ENCODE results near the gene CAMK2D.

CAMK2D gene

GRCh38 chr4:113776679-113777078 lies 15.1 kb upstream of the CAMK2D start:
- DNase-seq (no peak), ATAC-seq (ENCODE audit: insufficient read depth, low read depth) (no peak)
- Histone ChIP-seq H3K36me3 (ENCODE audit: insufficient read depth, low read length) (no peaks in the 10 kb centered on the region), H3K4me2 (ENCODE audit: insufficient read depth, low read length) (no peak overlapping the region), H4K20me1 (ENCODE audit: insufficient read depth, low read length) (no peaks in the 10 kb centered on the region), H3K9ac (ENCODE audit: low read depth, low read length) (no peak overlapping the region), H3K9me3 (ENCODE audit: insufficient read depth, low read length, severe bottlenecking) (no peaks in the 10 kb centered on the region), H2AFZ (ENCODE audit: low read depth, low read length) (no peak overlapping the region), H3K27ac (ENCODE audit: low read length) (no peak overlapping the region), H3K79me2 (ENCODE audit: insufficient read depth, low read length) (no peaks in the 10 kb centered on the region), H3K27me3 (ENCODE audit: insufficient read depth, low read length, poor library complexity) (peaks cover 9% of the 10 kb centered on the region), H3K4me1 (ENCODE audit: insufficient read depth, low read length) (no peaks in the 10 kb centered on the region; the same call in 1 of the 2 replicates), H3K4me3 (ENCODE audit: low read depth in 1 of 2, low read length in 2 of 2) (no peak overlapping the region)
- TF ChIP-seq CTCF (IDR thresholded peaks at IDR 0.05; ENCODE audit: borderline replicate concordance, extremely low read depth, low read length, poor library complexity, severe bottlenecking) = no peak
- no peak for TF ChIP-seq EZH2 (IDR thresholded peaks at IDR 0.05; ENCODE audit: borderline replicate concordance, low read depth, low read length, severe bottlenecking)

- no peaks in the 10 kb centered on the region for H3K79me2 ChIP-seq (ENCODE audit: insufficient read depth, low read length)
- H3K4me3 ChIP-seq (ENCODE audit: low read depth in 1 of 2, low read length in 2 of 2) = no peak overlapping the region
- no peak overlapping the region for H3K27ac ChIP-seq (ENCODE audit: low read length)
- no peaks in the 10 kb centered on the region; the same call in 1 of the 2 replicates for H3K4me1 ChIP-seq (ENCODE audit: insufficient read depth, low read length)
- no peak overlapping the region for H2AFZ ChIP-seq (ENCODE audit: low read depth, low read length)
- no peak for ATAC-seq (ENCODE audit: insufficient read depth, low read depth)
- TF ChIP-seq EZH2 (IDR thresholded peaks at IDR 0.05; ENCODE audit: borderline replicate concordance, low read depth, low read length, severe bottlenecking) = no peak
- no peak for TF ChIP-seq CTCF (IDR thresholded peaks at IDR 0.05; ENCODE audit: borderline replicate concordance, extremely low read depth, low read length, poor library complexity, severe bottlenecking)
- no peaks in the 10 kb centered on the region for H3K9me3 ChIP-seq (ENCODE audit: insufficient read depth, low read length, severe bottlenecking)
- no peak overlapping the region for H3K4me2 ChIP-seq (ENCODE audit: insufficient read depth, low read length)
- H3K9ac ChIP-seq (ENCODE audit: low read depth, low read length) = no peak overlapping the region
- H3K36me3 ChIP-seq (ENCODE audit: insufficient read depth, low read length) = no peaks in the 10 kb centered on the region
- H4K20me1 ChIP-seq (ENCODE audit: insufficient read depth, low read length) = no peaks in the 10 kb centered on the region
- peaks cover 9% of the 10 kb centered on the region for H3K27me3 ChIP-seq (ENCODE audit: insufficient read depth, low read length, poor library complexity)
- no peak for DNase-seq
These were observed 14.5 kb upstream of the CAMK2D start for GRCh38 chr4:113776016-113776415.

- H4K20me1 ChIP-seq (ENCODE audit: insufficient read depth, low read length) = no peaks in the 10 kb centered on the region
- H3K4me2 ChIP-seq (ENCODE audit: insufficient read depth, low read length) = no peak overlapping the region
- H3K27ac ChIP-seq (ENCODE audit: low read length) = no peak overlapping the region
- no peak overlapping the region for H2AFZ ChIP-seq (ENCODE audit: low read depth, low read length)
- H3K79me2 ChIP-seq (ENCODE audit: insufficient read depth, low read length) = no peaks in the 10 kb centered on the region
- DNase-seq (no peak), ATAC-seq (ENCODE audit: insufficient read depth, low read depth) (no peak)
- no peaks in the 10 kb centered on the region; the same call in 1 of the 2 replicates for H3K4me1 ChIP-seq (ENCODE audit: insufficient read depth, low read length)
- no peaks in the 10 kb centered on the region for H3K36me3 ChIP-seq (ENCODE audit: insufficient read depth, low read length)
- no peak for TF ChIP-seq CTCF (IDR thresholded peaks at IDR 0.05; ENCODE audit: borderline replicate concordance, extremely low read depth, low read length, poor library complexity, severe bottlenecking)
- TF ChIP-seq EZH2 (IDR thresholded peaks at IDR 0.05; ENCODE audit: borderline replicate concordance, low read depth, low read length, severe bottlenecking) = no peak
- H3K4me3 ChIP-seq (ENCODE audit: low read depth in 1 of 2, low read length in 2 of 2) = no peak overlapping the region
- no peaks in the 10 kb centered on the region for H3K9me3 ChIP-seq (ENCODE audit: insufficient read depth, low read length, severe bottlenecking)
- peaks cover 9% of the 10 kb centered on the region for H3K27me3 ChIP-seq (ENCODE audit: insufficient read depth, low read length, poor library complexity)
- H3K9ac ChIP-seq (ENCODE audit: low read depth, low read length) = no peak overlapping the region
These were observed 12.2 kb upstream of the CAMK2D start for GRCh38 chr4:113773756-113774155.

GRCh38 chr4:113773014-113773413 lies 11.5 kb upstream of the CAMK2D start:
- Histone ChIP-seq H3K9me3 (ENCODE audit: insufficient read depth, low read length, severe bottlenecking) (no peaks in the 10 kb centered on the region), H3K36me3 (ENCODE audit: insufficient read depth, low read length) (no peaks in the 10 kb centered on the region), H3K27me3 (ENCODE audit: insufficient read depth, low read length, poor library complexity) (peaks cover 9% of the 10 kb centered on the region), H3K4me1 (ENCODE audit: insufficient read depth, low read length) (no peaks in the 10 kb centered on the region; the same call in 1 of the 2 replicates), H3K4me3 (ENCODE audit: low read depth in 1 of 2, low read length in 2 of 2) (no peak overlapping the region), H4K20me1 (ENCODE audit: insufficient read depth, low read length) (no peaks in the 10 kb centered on the region), H3K79me2 (ENCODE audit: insufficient read depth, low read length) (no peaks in the 10 kb centered on the region), H3K4me2 (ENCODE audit: insufficient read depth, low read length) (no peak overlapping the region), H3K9ac (ENCODE audit: low read depth, low read length) (no peak overlapping the region), H3K27ac (ENCODE audit: low read length) (no peak overlapping the region), H2AFZ (ENCODE audit: low read depth, low read length) (no peak overlapping the region)
- peak; percentile 56; the same call in 2 of the 3 replicates for ATAC-seq (ENCODE audit: insufficient read depth, low read depth)
- peak; percentile 13 for DNase-seq
- TF ChIP-seq CTCF (IDR thresholded peaks at IDR 0.05; ENCODE audit: borderline replicate concordance, extremely low read depth, low read length, poor library complexity, severe bottlenecking) (no peak), EZH2 (IDR thresholded peaks at IDR 0.05; ENCODE audit: borderline replicate concordance, low read depth, low read length, severe bottlenecking) (no peak)

Measured in DND-41 (cell line).